ENCODE data around the gene GATAD2A. TPM values are rescaled to one million over a fixed set of nuclear protein-coding genes. Genes with fewer than 3 reads are reported as not detected.

GATAD2A gene
- total and polyA plus RNA-seq, 9 of the 15 experiments (the other 6 are each of a cell fraction or from before 2014, with no cell fraction given): 2.4 to 226 (median 44.2) TPM

DNA sequence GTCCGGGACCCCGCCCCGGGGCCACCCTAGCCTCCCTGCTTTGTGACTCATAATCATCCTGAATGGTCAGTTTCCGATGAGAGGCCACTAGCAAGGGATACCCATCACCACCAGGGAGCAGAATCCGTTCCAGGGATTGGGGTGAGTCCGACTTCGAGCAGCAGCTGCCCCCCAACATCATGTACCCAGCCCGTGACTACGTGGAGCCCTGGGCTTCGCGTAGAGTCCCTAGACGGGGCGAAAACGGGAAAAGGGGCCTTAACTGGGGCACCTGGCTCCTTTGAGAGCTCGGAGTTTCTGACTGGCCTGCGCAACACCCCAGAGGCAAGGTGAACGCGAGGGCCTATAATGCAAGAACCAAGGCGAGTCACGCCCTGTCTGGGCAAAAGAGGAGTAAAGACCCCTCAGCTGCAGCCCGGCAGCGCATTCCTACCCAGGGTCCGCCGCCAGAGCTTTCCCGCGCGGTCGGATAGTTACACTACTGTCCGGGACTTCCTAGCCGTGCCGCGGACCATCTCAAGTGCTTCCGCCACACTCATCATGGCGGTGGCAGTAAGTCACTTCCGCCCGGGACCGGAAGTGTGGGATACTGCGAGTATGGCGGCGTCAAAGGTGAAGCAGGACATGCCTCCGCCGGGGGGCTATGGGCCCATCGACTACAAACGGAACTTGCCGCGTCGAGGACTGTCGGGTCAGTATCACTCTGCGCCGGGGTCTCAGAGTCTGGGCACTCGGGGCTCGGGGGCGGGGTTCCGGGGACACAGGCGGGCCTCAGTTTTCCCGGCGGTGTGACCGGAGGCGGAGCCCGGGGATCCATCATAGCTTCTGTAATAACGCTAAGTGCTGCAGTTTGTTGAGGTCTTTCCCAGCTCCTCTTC lies 110.4 kb downstream of the GATAD2A start, which contains the start of gene NDUFA13 (continued):
- peak in 1 of 2 experiments; percentile 74; a peak in 2 of 4 replicates for TF ChIP-seq TEAD1 (CRISPR knock-in tag; IDR thresholded peaks at IDR 0.05)
- TF ChIP-seq ZNF263 (CRISPR knock-in tag; IDR thresholded peaks at IDR 0.05; ENCODE audit: borderline replicate concordance): no peak
- TF ChIP-seq ZBED1 (IDR thresholded peaks at IDR 0.05): no peak
- TF ChIP-seq SNIP1 (IDR thresholded peaks at IDR 0.05; ENCODE audit: low read depth): no peak
- TF ChIP-seq NR0B1 (IDR thresholded peaks at IDR 0.05; ENCODE audit: partially characterized antibody): no peak
- TF ChIP-seq HNRNPK (IDR thresholded peaks at IDR 0.05; ENCODE audit: low read depth, low read length, poor library complexity, severe bottlenecking): no peak
- TF ChIP-seq TRIM25 (IDR thresholded peaks at IDR 0.05; ENCODE audit: borderline replicate concordance): no peak
- TF ChIP-seq, protein P1, sequence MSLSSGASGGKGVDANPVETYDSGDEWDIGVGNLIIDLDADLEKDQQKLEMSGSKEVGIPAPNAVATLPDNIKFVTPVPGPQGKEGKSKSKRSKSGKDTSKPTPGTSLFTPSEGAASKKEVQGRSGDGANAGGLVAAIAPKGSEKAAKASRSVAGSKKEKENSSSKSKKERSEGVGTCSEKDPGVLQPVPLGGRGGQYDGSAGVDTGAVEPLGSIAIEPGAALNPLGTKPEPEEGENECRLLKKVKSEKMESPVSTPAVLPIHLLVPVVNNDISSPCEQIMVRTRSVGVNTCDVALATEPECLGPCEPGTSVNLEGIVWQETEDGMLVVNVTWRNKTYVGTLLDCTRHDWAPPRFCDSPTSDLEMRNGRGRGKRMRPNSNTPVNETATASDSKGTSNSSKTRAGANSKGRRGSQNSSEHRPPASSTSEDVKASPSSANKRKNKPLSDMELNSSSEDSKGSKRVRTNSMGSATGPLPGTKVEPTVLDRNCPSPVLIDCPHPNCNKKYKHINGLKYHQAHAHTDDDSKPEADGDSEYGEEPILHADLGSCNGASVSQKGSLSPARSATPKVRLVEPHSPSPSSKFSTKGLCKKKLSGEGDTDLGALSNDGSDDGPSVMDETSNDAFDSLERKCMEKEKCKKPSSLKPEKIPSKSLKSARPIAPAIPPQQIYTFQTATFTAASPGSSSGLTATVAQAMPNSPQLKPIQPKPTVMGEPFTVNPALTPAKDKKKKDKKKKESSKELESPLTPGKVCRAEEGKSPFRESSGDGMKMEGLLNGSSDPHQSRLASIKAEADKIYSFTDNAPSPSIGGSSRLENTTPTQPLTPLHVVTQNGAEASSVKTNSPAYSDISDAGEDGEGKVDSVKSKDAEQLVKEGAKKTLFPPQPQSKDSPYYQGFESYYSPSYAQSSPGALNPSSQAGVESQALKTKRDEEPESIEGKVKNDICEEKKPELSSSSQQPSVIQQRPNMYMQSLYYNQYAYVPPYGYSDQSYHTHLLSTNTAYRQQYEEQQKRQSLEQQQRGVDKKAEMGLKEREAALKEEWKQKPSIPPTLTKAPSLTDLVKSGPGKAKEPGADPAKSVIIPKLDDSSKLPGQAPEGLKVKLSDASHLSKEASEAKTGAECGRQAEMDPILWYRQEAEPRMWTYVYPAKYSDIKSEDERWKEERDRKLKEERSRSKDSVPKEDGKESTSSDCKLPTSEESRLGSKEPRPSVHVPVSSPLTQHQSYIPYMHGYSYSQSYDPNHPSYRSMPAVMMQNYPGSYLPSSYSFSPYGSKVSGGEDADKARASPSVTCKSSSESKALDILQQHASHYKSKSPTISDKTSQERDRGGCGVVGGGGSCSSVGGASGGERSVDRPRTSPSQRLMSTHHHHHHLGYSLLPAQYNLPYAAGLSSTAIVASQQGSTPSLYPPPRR (CRISPR knock-in tag; IDR thresholded peaks at IDR 0.05; ENCODE audit: borderline replicate concordance): no peak
- no peak for TF ChIP-seq SMAD3 (CRISPR knock-in tag; conservative IDR thresholded peaks at IDR 0.05)
- TF ChIP-seq, protein P2, sequence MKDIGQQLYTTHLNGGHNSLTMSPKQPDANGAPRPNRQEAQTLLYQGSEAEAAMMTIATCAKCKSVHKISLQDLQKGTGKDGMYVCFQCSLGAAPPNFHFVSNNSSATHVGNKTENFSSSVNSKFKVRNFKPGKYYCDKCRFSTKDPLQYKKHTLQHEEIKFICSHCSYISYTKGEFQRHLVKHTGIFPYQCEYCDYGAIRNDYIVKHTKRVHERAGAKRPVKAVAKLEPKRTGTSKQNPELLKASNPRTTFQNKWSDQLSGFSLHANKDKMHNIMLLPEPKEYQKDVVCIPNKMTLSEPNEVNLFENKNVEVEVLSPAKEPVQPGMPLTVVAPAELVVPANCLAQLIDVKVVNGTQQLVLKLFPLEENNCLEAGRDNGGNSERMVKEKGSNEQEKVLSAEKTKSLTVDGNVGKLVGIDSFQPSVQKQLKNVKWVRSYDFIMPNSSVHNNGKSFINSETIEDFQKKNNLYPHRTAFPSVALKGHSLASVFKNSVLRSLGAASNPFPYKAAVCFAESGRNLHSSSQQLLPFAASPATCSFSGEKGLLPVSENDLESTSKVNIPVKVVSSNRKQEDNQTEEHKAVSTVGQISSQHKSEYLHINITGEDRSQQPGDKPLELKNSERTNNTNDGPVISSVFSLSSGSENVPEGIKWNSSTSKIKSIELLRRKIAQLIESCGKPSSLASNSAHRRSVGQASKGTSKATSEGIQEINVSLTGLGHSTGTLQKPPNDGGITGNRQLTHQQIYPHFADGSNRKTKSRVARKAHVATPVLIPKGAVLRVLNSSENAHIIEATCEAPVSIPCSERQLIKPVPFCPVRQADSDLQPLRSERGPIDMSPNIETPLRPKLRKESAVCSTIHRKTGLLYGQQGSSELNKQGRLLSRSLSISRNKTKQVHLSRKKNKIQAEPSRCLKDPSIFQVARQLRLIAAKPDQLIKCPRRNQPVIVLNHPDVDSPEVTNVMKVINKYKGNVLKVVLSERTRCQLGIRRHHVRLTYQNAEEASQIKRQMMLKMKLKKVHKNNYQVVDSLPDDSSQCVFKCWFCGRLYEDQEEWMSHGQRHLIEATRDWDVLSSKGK (CRISPR knock-in tag; IDR thresholded peaks at IDR 0.05): no peak
- peak; percentile 80 for TF ChIP-seq MYC (IDR thresholded peaks at IDR 0.05; ENCODE audit: low read depth, low read length)
- TF ChIP-seq MYC (CRISPR knock-in tag; IDR thresholded peaks at IDR 0.05; ENCODE audit: borderline replicate concordance, low read depth): no peak
- TF ChIP-seq JUND (IDR thresholded peaks at IDR 0.05; ENCODE audit: borderline replicate concordance, low read depth, low read length): peak; percentile 74
- peak; percentile 58; the same call in 2 of the 3 replicates for TF ChIP-seq JUND (tag; IDR thresholded peaks at IDR 0.05; ENCODE audit: borderline replicate concordance, low read depth, low read length)
- TF ChIP-seq ELF4 (CRISPR knock-in tag; IDR thresholded peaks at IDR 0.05): peak; percentile 91
